Urinary bladder (tissue), 4 donors: ENCODE data around the gene CNNM4. TPM values are rescaled to one million over a fixed set of nuclear protein-coding genes. Genes with fewer than 3 reads are reported as not detected.

Source experiments
- DNase-seq: peaks from one replicate; pipeline ENCODE4 v3.0.0-alpha.2; 2015; ENCODE audit errors: extremely low spot score
- H3K27ac ChIP-seq: one replicate; pipeline ENCODE4 v1.5.1; 2013; ENCODE audit warnings: low read depth, mild to moderate bottlenecking, moderate library complexity
- H3K36me3 ChIP-seq: one replicate; pipeline ENCODE4 v1.6.1; 2013; ENCODE audit warnings: mild to moderate bottlenecking, moderate library complexity; ENCODE audit not compliant: insufficient read depth
- H3K4me1 ChIP-seq: one replicate; pipeline ENCODE4 v1.6.1; 2013; ENCODE audit warnings: mild to moderate bottlenecking, moderate library complexity; ENCODE audit not compliant: insufficient read depth
- H3K4me3 ChIP-seq: one replicate; pipeline ENCODE4 v1.5.1; 2013; ENCODE audit warnings: low read depth, low read length
- WGBS: extraction: QIAGEN DNeasy Blood & Tissue Kit; methylation state at CpG from one replicate; pipeline ENCODE4 v1.1.7; 2013; 5-methylcytosine and 5-hydroxymethylcytosine counted together
- polyA plus RNA-seq: library from polyadenylated mRNA; stranded (reverse); fragments of 200-250 nt; gene quantifications from one replicate; pipeline ENCODE4 v1.2.3, GENCODE V29; 2013
- total RNA-seq: library from RNA; depleted of rRNA; stranded (reverse); fragments of >200 nt; gene quantifications from one replicate; pipeline ENCODE4 v1.2.3, GENCODE V29; 2014
- donor health status: healthy with polysubstance abuse.
- donor health status: healthy.

Gene CNNM4
- total and polyA plus RNA-seq, 2 donors: 4.8 to 5.8 TPM

DNA sequence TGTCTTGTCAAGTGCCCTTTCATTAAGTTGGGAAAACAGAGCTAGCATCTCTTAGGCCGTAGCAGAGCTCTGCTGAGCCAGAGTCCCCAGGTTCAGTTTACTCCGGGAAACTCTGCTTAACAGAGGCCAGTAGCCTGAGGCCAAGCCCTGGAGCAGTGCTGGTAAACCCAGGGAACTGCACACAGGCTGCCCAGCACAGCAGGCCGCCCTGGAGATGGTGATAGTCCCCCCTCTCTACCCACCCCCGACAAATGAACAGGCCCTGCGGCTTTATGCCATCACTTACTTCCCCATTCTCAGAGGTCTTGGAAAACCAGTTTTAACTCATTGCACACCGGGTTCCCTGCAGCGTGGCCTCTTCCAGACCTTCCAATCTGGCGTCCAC lies 3.5 kb downstream of the CNNM4 start:
- DNase-seq: no peak
- 29% methylated on average over 8 of the region's 8 CpGs for WGBS
- Histone ChIP-seq H3K4me3 (no peak overlapping the region), H3K4me1 (no peaks in the 10 kb centered on the region), H3K27ac (no peak overlapping the region), H3K36me3 (no peaks in the 10 kb centered on the region)

DNA sequence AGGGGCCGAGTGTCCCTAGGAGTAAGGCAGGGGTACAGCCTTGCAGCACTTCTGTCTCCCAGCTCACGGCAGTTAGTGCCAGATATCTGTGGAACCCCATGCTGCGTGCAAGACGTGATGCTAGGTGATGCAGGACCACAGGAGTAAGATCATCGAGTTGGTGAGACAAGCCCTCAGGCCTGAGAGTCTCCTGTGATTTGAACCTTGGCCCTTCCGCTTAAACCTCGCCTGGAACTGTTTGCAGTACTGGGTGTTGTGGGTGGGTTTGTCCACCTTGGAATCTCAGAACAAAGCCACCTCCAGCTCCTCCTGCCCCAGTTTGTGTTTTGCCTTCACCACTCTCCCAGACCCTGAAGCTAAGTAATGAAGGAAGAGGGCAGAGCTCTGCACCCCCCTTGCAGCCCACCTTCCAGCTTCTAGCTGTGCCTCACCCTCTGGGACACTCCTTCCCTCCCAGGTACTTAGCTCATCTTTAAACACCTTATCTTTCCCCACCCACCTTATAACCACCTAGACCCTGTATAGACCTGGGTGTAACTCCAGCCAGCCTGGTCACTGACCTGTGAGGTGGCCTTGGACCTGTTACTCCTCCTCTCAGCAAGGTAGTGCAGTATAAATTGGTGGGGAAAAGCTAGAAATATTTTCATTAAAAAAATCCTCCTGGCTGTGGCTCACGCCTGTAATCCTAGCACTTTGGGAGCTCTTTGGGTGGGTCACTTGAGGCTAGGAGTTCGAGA lies 6.6 kb downstream of the CNNM4 start:
- H3K4me1 ChIP-seq: no peaks in the 10 kb centered on the region
- H3K4me3 ChIP-seq: no peak overlapping the region
- H3K27ac ChIP-seq: no peak overlapping the region
- WGBS: 95% methylated on average over 9 of the region's 9 CpGs
- DNase-seq: no peak
- no peaks in the 10 kb centered on the region for H3K36me3 ChIP-seq

DNA sequence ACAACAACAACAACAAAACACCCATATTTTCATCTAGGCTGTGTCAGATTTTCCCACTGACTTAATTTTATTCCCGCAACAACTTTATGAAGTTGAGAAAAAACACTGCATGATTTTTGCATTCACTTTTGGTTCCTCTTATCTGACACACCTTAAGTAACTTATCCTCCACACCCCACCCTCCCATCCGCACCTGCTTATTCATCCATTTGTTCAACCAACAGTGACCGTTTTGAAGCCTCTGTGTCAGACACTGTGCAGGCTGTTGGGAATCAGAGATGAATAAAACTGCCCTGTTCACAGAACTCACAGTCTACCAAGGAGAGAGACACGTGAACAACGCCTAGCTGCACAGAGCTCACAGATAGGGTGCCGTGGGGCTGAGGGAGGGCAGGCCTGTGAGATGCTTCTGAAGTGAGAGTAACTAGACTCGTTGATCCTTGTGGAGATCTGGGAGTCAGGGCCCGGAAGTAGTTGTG lies 7.4 kb downstream of the CNNM4 start:
- no peaks in the 10 kb centered on the region for H3K36me3 ChIP-seq
- H3K27ac ChIP-seq: no peak overlapping the region
- no peak overlapping the region for H3K4me3 ChIP-seq
- no peak for DNase-seq
- 81% methylated on average over 8 of the region's 8 CpGs for WGBS
- H3K4me1 ChIP-seq: no peaks in the 10 kb centered on the region

GRCh38 chr2:96769814-96770213 lies 9.1 kb downstream of the CNNM4 start:
- DNase-seq: no peak
- H3K36me3 ChIP-seq: no peaks in the 10 kb centered on the region
- no peak overlapping the region for H3K27ac ChIP-seq
- 65% methylated on average over 7 of the region's 7 CpGs for WGBS
- no peaks in the 10 kb centered on the region for H3K4me1 ChIP-seq
- H3K4me3 ChIP-seq: no peak overlapping the region

DNA sequence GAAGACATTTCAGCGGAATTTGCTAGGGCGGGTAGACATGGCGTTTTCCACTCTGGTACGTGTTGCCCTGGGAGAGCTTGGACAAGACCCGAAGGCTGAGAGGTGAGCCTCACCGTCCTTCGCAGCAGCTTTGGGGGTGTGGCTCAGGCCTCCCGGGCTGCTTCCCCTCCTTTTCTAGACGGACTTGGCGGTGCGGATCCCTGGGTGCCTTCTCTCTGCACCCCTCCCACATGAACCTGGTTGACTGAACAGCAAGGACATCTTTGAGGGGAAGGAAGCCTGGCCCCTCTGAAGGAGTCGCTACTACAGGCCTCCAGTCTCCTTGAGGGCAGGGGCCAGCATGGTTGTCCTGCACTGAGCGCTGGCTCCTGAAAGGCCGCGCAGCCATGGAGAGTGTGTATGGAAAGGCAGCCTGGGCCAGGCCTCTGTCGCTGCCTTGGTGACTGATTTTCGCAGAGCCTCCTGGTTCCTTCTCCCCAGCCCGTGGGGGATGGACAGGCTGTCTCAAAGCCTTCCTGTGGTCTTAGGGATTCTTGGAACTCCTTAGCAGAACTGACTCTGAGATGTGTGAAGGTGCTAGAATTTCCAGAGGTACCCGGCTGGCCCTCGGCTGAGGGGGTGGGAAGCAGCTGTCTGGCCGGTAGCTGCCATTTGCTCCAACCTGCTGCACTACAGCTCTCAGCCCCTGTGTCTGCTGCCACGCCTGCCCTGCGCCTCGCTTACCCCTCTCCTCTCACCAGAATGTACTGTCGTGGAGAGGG lies 9.9 kb downstream of the CNNM4 start:
- no peak overlapping the region for H3K27ac ChIP-seq
- 82% methylated on average over 25 of the region's 25 CpGs for WGBS
- H3K4me3 ChIP-seq: no peak overlapping the region
- no peaks in the 10 kb centered on the region for H3K4me1 ChIP-seq
- DNase-seq: no peak
- no peaks in the 10 kb centered on the region for H3K36me3 ChIP-seq

GRCh38 chr2:96771796-96772618 lies 11.3 kb downstream of the CNNM4 start:
- Histone ChIP-seq H3K4me1 (no peaks in the 10 kb centered on the region), H3K27ac (no peak overlapping the region), H3K4me3 (no peak overlapping the region), H3K36me3 (no peaks in the 10 kb centered on the region)
- peak; percentile 55 for DNase-seq
- 91% methylated on average over 20 of the region's 20 CpGs for WGBS

DNA sequence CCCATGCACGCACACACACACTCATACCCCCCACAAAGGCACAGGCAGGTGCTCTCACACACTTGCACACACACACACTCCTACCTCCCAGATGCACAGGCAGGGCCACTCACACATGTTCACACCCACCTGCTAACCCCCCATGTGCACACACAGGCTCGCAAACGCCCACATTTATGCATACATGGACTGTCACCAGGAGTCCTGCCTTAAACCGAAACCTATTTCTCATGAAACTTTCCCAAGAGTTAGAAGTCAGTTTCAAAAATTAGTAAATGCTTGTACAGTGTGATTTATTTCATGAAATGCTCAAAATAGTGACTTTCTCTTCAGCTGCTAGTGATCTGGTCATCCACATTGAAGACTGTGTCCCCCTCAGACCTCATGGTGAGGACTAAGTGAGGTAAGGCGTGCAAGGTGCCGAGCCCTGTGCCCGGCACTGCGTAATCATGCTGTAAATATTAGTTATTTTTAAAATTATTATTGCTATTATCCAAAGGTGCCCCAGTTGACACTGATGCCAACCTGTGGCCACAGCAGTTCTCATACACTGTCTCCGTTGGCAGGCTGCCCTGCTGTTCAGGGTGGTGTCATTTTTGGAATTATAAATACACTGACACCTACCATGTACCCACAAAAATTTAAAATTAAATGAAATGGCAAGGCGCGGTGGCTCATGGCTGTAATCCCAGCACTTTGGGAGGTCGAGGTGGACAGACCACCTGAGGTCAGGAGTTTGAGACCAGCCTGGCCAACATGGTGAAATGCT lies 12.4 kb downstream of the CNNM4 start:
- Histone ChIP-seq H3K4me3 (no peak overlapping the region), H3K4me1 (no peaks in the 10 kb centered on the region), H3K36me3 (no peaks in the 10 kb centered on the region), H3K27ac (no peak overlapping the region)
- no peak for DNase-seq
- 92% methylated on average over 12 of the region's 12 CpGs for WGBS

DNA sequence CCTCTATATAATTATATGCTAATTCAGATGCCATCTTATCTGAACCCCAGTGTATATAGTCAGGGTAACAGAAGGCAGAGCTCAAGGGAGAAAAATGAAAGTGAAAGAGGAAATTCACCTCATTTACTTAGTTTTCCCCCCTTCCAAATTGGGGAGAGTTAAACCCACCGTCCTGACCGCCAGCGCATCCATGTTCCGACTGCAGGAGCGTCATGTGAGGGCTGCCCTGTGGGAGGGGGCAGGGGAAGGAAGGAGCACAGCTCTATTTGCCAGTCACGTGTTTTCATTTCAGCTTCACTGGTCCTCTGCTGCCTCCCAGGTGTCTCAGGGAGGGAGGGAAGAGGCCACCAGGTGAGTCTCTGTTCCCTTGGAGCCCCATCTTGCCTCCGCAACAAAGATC lies 13.2 kb downstream of the CNNM4 start:
- Histone ChIP-seq H3K4me1 (no peaks in the 10 kb centered on the region), H3K27ac (no peak overlapping the region), H3K36me3 (no peaks in the 10 kb centered on the region), H3K4me3 (no peak overlapping the region)
- DNase-seq: no peak
- WGBS: 74% methylated on average over 7 of the region's 7 CpGs

DNA sequence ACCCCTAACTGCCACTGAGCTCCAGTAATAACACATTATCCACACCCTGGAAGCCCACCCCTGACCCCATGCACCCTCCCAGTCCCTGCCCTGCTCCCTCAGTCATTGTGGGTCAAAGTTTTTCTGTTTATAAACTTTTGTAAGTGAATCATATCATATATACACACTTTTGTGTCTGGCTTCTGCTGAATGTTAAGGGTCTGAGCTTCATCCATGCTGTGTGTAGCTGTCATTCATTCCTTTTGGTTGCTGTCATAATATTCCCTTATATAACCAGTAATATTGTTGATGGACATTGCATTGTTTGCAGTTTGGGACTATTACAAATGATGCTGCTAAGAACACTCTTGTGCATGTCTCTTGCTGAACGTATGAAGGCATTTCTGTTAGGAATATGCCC lies 14.5 kb downstream of the CNNM4 start:
- 35% methylated on average over 1 of the region's 1 CpG for WGBS
- no peaks in the 10 kb centered on the region for H3K4me1 ChIP-seq
- H3K4me3 ChIP-seq: no peak overlapping the region
- no peak for DNase-seq
- H3K36me3 ChIP-seq: no peaks in the 10 kb centered on the region
- H3K27ac ChIP-seq: no peak overlapping the region

DNA sequence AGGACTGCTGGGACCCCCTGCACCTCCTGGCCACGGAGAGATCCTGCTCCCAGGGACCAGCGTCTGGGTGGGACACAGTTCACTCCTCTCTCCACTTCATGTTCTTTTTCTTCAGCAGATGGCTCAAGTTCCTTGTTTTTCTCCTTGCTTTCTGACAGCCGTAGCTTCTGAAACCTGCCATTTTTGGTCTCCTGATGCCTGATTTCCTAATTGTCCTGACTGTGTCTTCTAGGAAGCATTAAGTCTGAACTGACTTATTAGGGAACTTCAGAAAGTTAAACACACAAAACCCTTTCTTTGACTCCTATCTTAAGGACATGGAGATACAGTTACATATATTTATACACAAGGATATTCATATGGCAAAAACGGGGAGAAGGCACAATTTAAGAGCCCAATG lies 22.7 kb downstream of the CNNM4 start:
- no peak for DNase-seq
- 83% methylated on average over 4 of the region's 4 CpGs for WGBS
- no peak overlapping the region for H3K27ac ChIP-seq
- H3K36me3 ChIP-seq: no peaks in the 10 kb centered on the region
- H3K4me3 ChIP-seq: no peak overlapping the region
- no peaks in the 10 kb centered on the region for H3K4me1 ChIP-seq

GRCh38 chr2:96787411-96787810 lies 26.7 kb downstream of the CNNM4 start:
- DNase-seq: no peak
- Histone ChIP-seq H3K4me1 (peaks cover 3% of the 10 kb centered on the region), H3K4me3 (no peak overlapping the region), H3K27ac (peak overlapping the region; percentile 39), H3K36me3 (no peaks in the 10 kb centered on the region)
- 92% methylated on average over 3 of the region's 3 CpGs for WGBS

DNA sequence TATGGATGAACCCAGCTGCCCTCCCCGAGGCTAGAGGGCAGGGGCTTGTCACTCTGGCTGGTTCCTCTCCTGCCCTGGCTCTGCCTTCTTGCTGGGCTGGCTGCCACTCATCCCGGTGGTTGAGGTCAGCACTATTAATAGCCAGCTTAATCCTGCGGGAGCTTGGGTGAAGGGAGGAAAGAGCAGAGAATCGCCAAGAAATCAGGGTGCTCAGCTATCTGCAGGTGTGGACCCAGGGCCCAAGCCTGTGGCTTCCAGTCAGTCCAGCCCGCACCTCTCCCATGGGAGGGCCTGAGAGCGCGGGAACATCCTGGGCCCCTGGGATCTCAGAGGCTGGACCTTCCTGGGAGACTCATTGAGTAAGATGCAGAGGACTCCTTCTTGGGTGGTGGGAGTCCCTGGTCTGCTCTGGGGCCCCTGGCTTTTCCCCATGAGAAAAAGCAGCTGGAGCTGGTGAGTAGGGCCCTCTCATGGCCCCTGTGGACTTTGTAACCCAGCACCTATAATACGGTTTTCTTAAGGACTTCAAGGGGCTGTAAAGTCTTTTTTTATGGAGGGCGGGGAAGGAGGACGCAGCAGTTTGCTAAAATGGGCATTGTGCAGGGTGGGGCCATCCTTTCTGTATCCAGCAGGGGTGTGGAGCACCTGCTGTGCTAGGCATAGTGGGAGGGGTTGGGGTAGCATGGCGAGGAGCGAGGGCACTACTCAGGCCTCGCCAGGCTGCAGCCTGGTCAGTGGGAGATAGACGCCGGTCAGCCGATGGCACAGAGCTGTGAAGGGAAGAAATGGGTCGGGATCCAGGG lies 27.9 kb downstream of the CNNM4 start:
- DNase-seq: no peak
- Histone ChIP-seq H3K4me1 (peaks cover 3% of the 10 kb centered on the region), H3K4me3 (no peak overlapping the region), H3K36me3 (no peaks in the 10 kb centered on the region), H3K27ac (no peak overlapping the region)
- WGBS: 71% methylated on average over 17 of the region's 17 CpGs
